HEK293 (cell line): ENCODE measurements around the gene KRTAP20-2.

Experiments used
- CTCF ChIA-PET: fragments of 350-600 bp; formaldehyde crosslinking; extraction: SDS; loops from one replicate; lab custom pipeline; 2021; ENCODE audit warnings: antibody characterized with exemption; lab: Yijun Ruan, JAX
- POLR2A ChIA-PET: fragments of 300-600 bp; formaldehyde crosslinking; extraction: SDS; loops from one replicate; lab custom pipeline; 2020; ENCODE audit warnings: antibody characterized with exemption, inconsistent platforms; lab: Yijun Ruan, JAX
- H3K27ac ChIP-seq: fragments of 200-500 bp; sonication (Bioruptor generic); 2 replicates; pipeline ENCODE4 v1.5.1; 2014; ENCODE audit warnings: low read depth, low read length, control low read depth, inconsistent platforms; ENCODE audit errors: extremely low read depth
- H3K36me3 ChIP-seq, 2 experiments: fragments of 200-500 bp in 1 of 2; sonication (Bioruptor generic) in 1 of 2; 1 replicate in 1 of 2; 2 replicates in 1 of 2; pipeline ENCODE4 v1.5.1; 2014 to 2017; ENCODE audit warnings: inconsistent platforms in 2 of 2, low read length in 2 of 2; ENCODE audit not compliant: control insufficient read depth in 2 of 2, insufficient read depth in 1 of 2
- H3K4me1 ChIP-seq: fragments of 200-500 bp; sonication (Bioruptor generic); 2 replicates; pipeline ENCODE4 v1.5.1; 2014; ENCODE audit warnings: mild to moderate bottlenecking, low read length, inconsistent platforms; ENCODE audit not compliant: control insufficient read depth, insufficient read depth
- H3K4me3 ChIP-seq: 2 replicates; pipeline ENCODE4 v1.5.1; 2011; ENCODE audit warnings: low read depth, mild to moderate bottlenecking, control low read depth, low read length, moderate library complexity
- H3K9me3 ChIP-seq: fragments of 200-500 bp; sonication (Bioruptor generic); 2 replicates; pipeline ENCODE4 v1.5.1; 2014; ENCODE audit warnings: low read depth, low read length, inconsistent platforms; ENCODE audit not compliant: control insufficient read depth, insufficient read depth
- MZF1 ChIP-seq: fragments of 450-650 bp; formaldehyde crosslinking; IDR thresholded peaks from 2 replicates; pipeline ENCODE4 v1.5.1; 2017; ENCODE audit warnings: missing biosample characterization, missing genetic modification characterization, borderline replicate concordance
- OVOL3 ChIP-seq: fragments of 450-650 bp; formaldehyde crosslinking; IDR thresholded peaks from 2 replicates; pipeline ENCODE4 v1.5.1; 2016; ENCODE audit warnings: missing biosample characterization, missing genetic modification characterization
- PBX3 ChIP-seq: sonication (generic); formaldehyde crosslinking; IDR thresholded peaks from 2 replicates; pipeline ENCODE4 v1.8.1; 2022; ENCODE audit warnings: mild to moderate bottlenecking, moderate library complexity, missing genetic modification reagents
- SP7 ChIP-seq: fragments of 450-650 bp; formaldehyde crosslinking; IDR thresholded peaks from 2 replicates; pipeline ENCODE4 v1.5.1; 2016; ENCODE audit warnings: missing biosample characterization, missing genetic modification characterization
- TCF7L2 ChIP-seq: IDR thresholded peaks from 2 replicates; pipeline ENCODE4 v1.6.1; 2011; ENCODE audit warnings: low read depth, mild to moderate bottlenecking, inconsistent platforms, low read length, moderate library complexity, borderline replicate concordance
- ZBTB6 ChIP-seq: fragments of 450-650 bp; formaldehyde crosslinking; IDR thresholded peaks from 2 replicates; pipeline ENCODE4 v1.5.1; 2017; ENCODE audit warnings: missing biosample characterization, missing genetic modification characterization
- ZFP69B ChIP-seq: fragments of 450-650 bp; formaldehyde crosslinking; IDR thresholded peaks from 2 replicates; pipeline ENCODE4 v1.5.1; 2016; ENCODE audit warnings: missing biosample characterization, missing genetic modification characterization
- ZNF114 ChIP-seq: fragments of 450-650 bp; formaldehyde crosslinking; IDR thresholded peaks from 2 replicates; pipeline ENCODE4 v1.5.0; 2017; ENCODE audit warnings: missing biosample characterization, missing genetic modification characterization
- ZNF16 ChIP-seq: fragments of 450-650 bp; formaldehyde crosslinking; IDR thresholded peaks from 2 replicates; pipeline ENCODE4 v1.5.1; 2016; ENCODE audit warnings: low read depth, missing biosample characterization, missing genetic modification characterization
- ZNF324 ChIP-seq: fragments of 450-650 bp; formaldehyde crosslinking; IDR thresholded peaks from 2 replicates; pipeline ENCODE4 v1.5.1; 2016; ENCODE audit warnings: missing biosample characterization, missing genetic modification characterization
- ZNF394 ChIP-seq: fragments of 450-650 bp; formaldehyde crosslinking; IDR thresholded peaks from 2 replicates; pipeline ENCODE4 v1.5.1; 2016; ENCODE audit warnings: missing biosample characterization, missing genetic modification characterization, mild to moderate bottlenecking, moderate library complexity, borderline replicate concordance
- ZNF510 ChIP-seq: fragments of 450-650 bp; formaldehyde crosslinking; IDR thresholded peaks from 2 replicates; pipeline ENCODE4 v1.5.1; 2018; ENCODE audit warnings: mild to moderate bottlenecking, missing genetic modification characterization, missing biosample characterization; ENCODE audit not compliant: insufficient replicate concordance
- ZNF664 ChIP-seq: fragments of 450-650 bp; formaldehyde crosslinking; IDR thresholded peaks from 2 replicates; pipeline ENCODE4 v1.5.1; 2016; ENCODE audit warnings: missing biosample characterization, missing genetic modification characterization
- ZXDB ChIP-seq: fragments of 450-650 bp; formaldehyde crosslinking; IDR thresholded peaks from 2 replicates; pipeline ENCODE4 v1.5.1; 2016; ENCODE audit warnings: missing biosample characterization, missing genetic modification characterization
- TF ChIP-seq, protein P1 (sequence below): fragments of 450-650 bp; formaldehyde crosslinking; conservative IDR thresholded peaks from 2 replicates; pipeline ENCODE4 v1.5.1; 2016; ENCODE audit warnings: low read depth, missing biosample characterization, missing genetic modification characterization
- TF ChIP-seq, protein P2 (sequence below): fragments of 450-650 bp; formaldehyde crosslinking; IDR thresholded peaks from 2 replicates; pipeline ENCODE4 v1.5.1; 2016; ENCODE audit warnings: missing biosample characterization, missing genetic modification characterization

The KRTAP20-2 gene

GRCh38 chr21:30600787-30601186, 34.2 kb upstream of the KRTAP20-2 start, which contains the start of gene KRTAP22-1:
Gene KRTAP22-1, plus strand, starts transcription at chr21:30601087.
- CTCF ChIA-PET: no interaction called here
- POLR2A ChIA-PET: no interaction called here
- no peaks in the 10 kb centered on the region for H3K9me3 ChIP-seq
- no peaks in the 10 kb centered on the region for H3K4me1 ChIP-seq
- H3K4me3 ChIP-seq: no peak within 1 kb of the TSS
- H3K36me3 ChIP-seq: no peaks in the 10 kb centered on the region
- H3K27ac ChIP-seq: no peak within 1 kb of the TSS
- TF ChIP-seq ZFP69B (no peak), SP7 (tag by site-specific recombination) (no peak), ZNF664 (tag by site-specific recombination) (no peak)
- TF ChIP-seq, all 188 proteins: peak for 0

- ChIA-PET CTCF (interaction anchor here (1.2 kb wide), 1 partner anchor 92 kb away, joined by 3 read pairs; no protein-coding TSS in a partner anchor), POLR2A (no interaction called here)
- H3K4me1 ChIP-seq: no peaks in the 10 kb centered on the region
- no peaks in the 10 kb centered on the region for H3K36me3 ChIP-seq
- H3K27ac ChIP-seq: no peak overlapping the region
- H3K9me3 ChIP-seq: no peaks in the 10 kb centered on the region
- no peak overlapping the region for H3K4me3 ChIP-seq
- no peak for TF ChIP-seq ZNF394
- TF ChIP-seq SP7 (tag by site-specific recombination): no peak
- no peak for TF ChIP-seq ZNF510
- TF ChIP-seq, protein P1, sequence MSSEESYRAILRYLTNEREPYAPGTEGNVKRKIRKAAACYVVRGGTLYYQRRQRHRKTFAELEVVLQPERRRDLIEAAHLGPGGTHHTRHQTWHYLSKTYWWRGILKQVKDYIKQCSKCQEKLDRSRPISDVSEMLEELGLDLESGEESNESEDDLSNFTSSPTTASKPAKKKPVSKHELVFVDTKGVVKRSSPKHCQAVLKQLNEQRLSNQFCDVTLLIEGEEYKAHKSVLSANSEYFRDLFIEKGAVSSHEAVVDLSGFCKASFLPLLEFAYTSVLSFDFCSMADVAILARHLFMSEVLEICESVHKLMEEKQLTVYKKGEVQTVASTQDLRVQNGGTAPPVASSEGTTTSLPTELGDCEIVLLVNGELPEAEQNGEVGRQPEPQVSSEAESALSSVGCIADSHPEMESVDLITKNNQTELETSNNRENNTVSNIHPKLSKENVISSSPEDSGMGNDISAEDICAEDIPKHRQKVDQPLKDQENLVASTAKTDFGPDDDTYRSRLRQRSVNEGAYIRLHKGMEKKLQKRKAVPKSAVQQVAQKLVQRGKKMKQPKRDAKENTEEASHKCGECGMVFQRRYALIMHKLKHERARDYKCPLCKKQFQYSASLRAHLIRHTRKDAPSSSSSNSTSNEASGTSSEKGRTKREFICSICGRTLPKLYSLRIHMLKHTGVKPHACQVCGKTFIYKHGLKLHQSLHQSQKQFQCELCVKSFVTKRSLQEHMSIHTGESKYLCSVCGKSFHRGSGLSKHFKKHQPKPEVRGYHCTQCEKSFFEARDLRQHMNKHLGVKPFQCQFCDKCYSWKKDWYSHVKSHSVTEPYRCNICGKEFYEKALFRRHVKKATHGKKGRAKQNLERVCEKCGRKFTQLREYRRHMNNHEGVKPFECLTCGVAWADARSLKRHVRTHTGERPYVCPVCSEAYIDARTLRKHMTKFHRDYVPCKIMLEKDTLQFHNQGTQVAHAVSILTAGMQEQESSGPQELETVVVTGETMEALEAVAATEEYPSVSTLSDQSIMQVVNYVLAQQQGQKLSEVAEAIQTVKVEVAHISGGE (tag by site-specific recombination): no peak
- TF ChIP-seq OVOL3: no peak
- TF ChIP-seq ZNF114 (tag by site-specific recombination): no peak
- no peak for TF ChIP-seq ZNF16 (tag by site-specific recombination)
- TF ChIP-seq, protein P2, sequence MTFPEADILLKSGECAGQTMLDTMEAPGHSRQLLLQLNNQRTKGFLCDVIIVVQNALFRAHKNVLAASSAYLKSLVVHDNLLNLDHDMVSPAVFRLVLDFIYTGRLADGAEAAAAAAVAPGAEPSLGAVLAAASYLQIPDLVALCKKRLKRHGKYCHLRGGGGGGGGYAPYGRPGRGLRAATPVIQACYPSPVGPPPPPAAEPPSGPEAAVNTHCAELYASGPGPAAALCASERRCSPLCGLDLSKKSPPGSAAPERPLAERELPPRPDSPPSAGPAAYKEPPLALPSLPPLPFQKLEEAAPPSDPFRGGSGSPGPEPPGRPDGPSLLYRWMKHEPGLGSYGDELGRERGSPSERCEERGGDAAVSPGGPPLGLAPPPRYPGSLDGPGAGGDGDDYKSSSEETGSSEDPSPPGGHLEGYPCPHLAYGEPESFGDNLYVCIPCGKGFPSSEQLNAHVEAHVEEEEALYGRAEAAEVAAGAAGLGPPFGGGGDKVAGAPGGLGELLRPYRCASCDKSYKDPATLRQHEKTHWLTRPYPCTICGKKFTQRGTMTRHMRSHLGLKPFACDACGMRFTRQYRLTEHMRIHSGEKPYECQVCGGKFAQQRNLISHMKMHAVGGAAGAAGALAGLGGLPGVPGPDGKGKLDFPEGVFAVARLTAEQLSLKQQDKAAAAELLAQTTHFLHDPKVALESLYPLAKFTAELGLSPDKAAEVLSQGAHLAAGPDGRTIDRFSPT (tag by site-specific recombination): no peak
- no peak for TF ChIP-seq ZNF324 (tag by site-specific recombination)
- TF ChIP-seq TCF7L2: no peak
- no peak for TF ChIP-seq ZNF664 (tag by site-specific recombination)
- no peak for TF ChIP-seq ZBTB6 (tag by site-specific recombination)
- TF ChIP-seq ZXDB (tag by site-specific recombination): no peak
These were observed 29.0 kb upstream of the KRTAP20-2 start for GRCh38 chr21:30605968-30606367.

DNA sequence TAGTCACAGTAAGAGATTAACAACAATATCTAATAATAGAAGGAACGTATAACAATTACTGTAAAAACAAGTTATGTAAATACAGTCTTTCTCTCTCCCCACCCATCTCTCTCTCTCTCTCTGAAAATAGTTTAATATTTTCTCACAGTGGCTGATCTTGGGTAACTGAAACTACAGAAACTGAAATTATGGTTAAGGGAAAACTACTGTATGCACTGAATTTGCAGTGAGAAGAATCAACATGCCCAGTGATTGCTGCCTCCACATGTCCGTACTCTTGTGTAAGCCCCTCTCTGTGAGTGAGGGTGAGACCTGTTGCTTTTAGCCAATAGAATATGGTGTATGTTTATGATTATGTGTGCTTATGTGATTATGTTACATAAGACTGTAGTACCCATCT, 22.9 kb upstream of the KRTAP20-2 start:
- no peak overlapping the region for H3K4me3 ChIP-seq
- POLR2A ChIA-PET: no interaction called here
- CTCF ChIA-PET: no interaction called here
- no peaks in the 10 kb centered on the region for H3K4me1 ChIP-seq
- H3K9me3 ChIP-seq: no peaks in the 10 kb centered on the region
- H3K36me3 ChIP-seq: no peaks in the 10 kb centered on the region
- no peak overlapping the region for H3K27ac ChIP-seq
- TF ChIP-seq, protein P1 (tag by site-specific recombination): no peak
- TF ChIP-seq MZF1 (tag by site-specific recombination) (no peak), PBX3 (CRISPR knock-in tag) (no peak)
